ENCODE data around the gene TFAP2D.

The TFAP2D gene

DNA sequence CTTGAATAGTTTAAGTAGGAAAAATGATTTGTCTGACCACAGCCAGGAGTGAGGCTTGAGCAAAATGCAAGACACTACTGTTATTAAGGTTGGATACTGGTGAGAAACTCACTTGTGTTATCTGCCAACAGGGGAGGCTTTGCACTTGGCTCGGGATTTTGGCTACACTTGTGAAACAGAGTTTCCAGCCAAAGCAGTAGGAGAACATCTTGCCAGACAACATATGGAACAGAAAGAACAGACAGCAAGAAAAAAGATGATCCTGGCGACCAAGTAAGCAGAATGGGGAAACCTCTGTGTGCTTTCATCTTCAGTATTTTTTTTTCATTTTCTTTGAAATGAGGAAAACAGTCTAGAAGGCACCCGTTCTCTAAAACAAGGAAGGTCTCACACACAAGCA lies 31.6 kb downstream of the TFAP2D start:
- Mint-ChIP-seq H3K36me3 (ENCODE audit: low read depth) (no peaks in the 10 kb centered on the region), H3K9me3 (no peaks in the 10 kb centered on the region), H3K27me3 (ENCODE audit: low read depth, poor library complexity) (peaks cover 3% of the 10 kb centered on the region), H3K4me1 (no peaks in the 10 kb centered on the region), H3K4me3 (no peak overlapping the region), H3K27ac (no peak overlapping the region)
- DNase-seq, result no peak
- TF ChIP-seq, protein P1, sequence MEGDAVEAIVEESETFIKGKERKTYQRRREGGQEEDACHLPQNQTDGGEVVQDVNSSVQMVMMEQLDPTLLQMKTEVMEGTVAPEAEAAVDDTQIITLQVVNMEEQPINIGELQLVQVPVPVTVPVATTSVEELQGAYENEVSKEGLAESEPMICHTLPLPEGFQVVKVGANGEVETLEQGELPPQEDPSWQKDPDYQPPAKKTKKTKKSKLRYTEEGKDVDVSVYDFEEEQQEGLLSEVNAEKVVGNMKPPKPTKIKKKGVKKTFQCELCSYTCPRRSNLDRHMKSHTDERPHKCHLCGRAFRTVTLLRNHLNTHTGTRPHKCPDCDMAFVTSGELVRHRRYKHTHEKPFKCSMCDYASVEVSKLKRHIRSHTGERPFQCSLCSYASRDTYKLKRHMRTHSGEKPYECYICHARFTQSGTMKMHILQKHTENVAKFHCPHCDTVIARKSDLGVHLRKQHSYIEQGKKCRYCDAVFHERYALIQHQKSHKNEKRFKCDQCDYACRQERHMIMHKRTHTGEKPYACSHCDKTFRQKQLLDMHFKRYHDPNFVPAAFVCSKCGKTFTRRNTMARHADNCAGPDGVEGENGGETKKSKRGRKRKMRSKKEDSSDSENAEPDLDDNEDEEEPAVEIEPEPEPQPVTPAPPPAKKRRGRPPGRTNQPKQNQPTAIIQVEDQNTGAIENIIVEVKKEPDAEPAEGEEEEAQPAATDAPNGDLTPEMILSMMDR (IDR thresholded peaks at IDR 0.05), result no peak

DNA sequence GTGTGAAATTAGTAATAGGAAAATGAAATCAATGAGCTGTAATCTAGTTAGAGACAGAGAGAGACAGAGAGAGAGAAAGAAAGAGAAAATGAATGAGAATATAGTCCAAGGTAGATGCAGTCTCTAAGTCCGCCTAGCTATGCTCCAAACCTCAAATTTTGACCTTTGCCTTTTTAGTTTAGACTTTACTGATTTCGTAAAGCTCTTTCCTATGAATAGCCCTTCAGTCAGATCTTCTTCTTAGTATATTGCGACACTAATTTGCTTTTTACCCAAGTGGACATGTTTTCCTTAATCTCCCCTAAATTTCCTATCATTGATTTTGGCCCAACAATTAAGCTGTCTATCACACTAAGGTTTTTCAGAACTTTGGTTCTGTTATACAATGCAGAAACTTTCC lies 49.5 kb downstream of the TFAP2D start:
- TF ChIP-seq, protein P1 (IDR thresholded peaks at IDR 0.05), result no peak
- Mint-ChIP-seq H3K4me3 (no peak overlapping the region), H3K27ac (no peak overlapping the region), H3K36me3 (ENCODE audit: low read depth) (no peaks in the 10 kb centered on the region), H3K9me3 (peaks cover 8% of the 10 kb centered on the region), H3K27me3 (ENCODE audit: low read depth, poor library complexity) (peaks cover 6% of the 10 kb centered on the region), H3K4me1 (no peaks in the 10 kb centered on the region)
- no peak for DNase-seq

DNA sequence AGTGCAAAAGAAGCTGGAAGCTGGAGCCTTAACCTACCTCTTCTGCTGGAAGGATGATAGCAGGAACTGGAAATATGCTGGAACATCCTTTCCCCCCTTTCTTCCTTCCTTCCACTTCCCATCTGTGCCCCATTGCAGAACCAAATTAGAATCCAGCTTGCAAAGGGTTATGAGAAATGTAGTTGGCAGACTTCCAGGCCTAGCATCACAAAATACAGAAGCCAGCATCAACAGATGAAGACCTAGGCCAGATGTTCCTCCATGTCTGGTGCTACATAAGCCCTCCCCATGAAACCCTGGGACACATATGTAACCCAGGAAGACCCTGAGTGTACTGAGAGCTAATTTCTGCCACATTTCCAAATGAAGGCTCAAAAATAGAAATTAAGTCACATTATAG lies 65.4 kb downstream of the TFAP2D start:
- H3K36me3 Mint-ChIP-seq (ENCODE audit: low read depth), result no peaks in the 10 kb centered on the region
- no peaks in the 10 kb centered on the region for H3K4me1 Mint-ChIP-seq
- TF ChIP-seq, protein P1 (IDR thresholded peaks at IDR 0.05), result no peak
- no peak overlapping the region for H3K27ac Mint-ChIP-seq
- no peak for DNase-seq
- H3K27me3 Mint-ChIP-seq (ENCODE audit: low read depth, poor library complexity), result peaks cover 6% of the 10 kb centered on the region
- H3K9me3 Mint-ChIP-seq, result no peaks in the 10 kb centered on the region
- H3K4me3 Mint-ChIP-seq, result no peak overlapping the region

DNA sequence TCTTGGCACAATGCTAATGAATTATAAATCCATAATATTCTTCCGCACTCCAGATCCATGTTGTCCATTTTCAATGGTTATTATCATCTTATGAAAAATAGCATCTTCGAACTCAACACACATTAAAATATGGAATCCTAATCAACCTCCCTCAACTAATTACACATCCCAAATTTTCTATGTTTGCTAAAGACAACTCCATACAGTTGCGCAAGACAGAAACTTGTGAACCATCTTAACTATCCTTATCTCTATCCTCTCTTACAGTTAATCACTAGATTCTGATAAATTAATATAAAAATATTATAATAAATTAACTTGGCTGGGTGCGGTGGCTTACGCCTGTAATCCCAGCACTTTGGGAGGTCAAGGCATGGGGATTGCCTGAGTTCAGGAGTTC lies 67.1 kb downstream of the TFAP2D start:
- no peak for DNase-seq
- H3K9me3 Mint-ChIP-seq, result no peaks in the 10 kb centered on the region
- no peak overlapping the region for H3K4me3 Mint-ChIP-seq
- no peak overlapping the region for H3K27ac Mint-ChIP-seq
- peaks cover 6% of the 10 kb centered on the region for H3K27me3 Mint-ChIP-seq (ENCODE audit: low read depth, poor library complexity)
- TF ChIP-seq, protein P1 (IDR thresholded peaks at IDR 0.05), result no peak
- no peaks in the 10 kb centered on the region for H3K36me3 Mint-ChIP-seq (ENCODE audit: low read depth)
- H3K4me1 Mint-ChIP-seq, result no peaks in the 10 kb centered on the region

DNA sequence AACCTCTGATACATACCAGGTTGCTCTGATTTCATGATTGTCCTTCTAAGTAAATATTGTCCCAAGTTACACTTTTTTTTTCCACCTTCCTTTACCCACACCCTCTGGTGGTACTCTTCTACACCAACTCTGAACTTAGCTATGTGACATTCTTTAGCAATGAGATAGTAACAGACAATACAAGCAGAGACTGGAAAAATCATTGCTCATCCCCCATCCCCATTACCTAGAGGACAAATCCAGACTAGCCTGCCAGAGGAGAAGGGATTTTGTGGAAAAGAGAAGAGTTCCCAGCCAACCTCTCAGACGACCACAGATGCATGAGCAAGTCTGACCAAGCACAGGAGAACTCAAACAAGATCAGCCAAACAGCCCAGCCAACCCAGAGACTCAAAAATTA lies 72.6 kb downstream of the TFAP2D start:
- no peak overlapping the region for H3K27ac Mint-ChIP-seq
- no peaks in the 10 kb centered on the region for H3K4me1 Mint-ChIP-seq
- H3K4me3 Mint-ChIP-seq, result no peak overlapping the region
- H3K9me3 Mint-ChIP-seq, result no peaks in the 10 kb centered on the region
- H3K36me3 Mint-ChIP-seq (ENCODE audit: low read depth), result no peaks in the 10 kb centered on the region
- DNase-seq, result no peak
- TF ChIP-seq, protein P1 (IDR thresholded peaks at IDR 0.05), result no peak
- no peaks in the 10 kb centered on the region for H3K27me3 Mint-ChIP-seq (ENCODE audit: low read depth, poor library complexity)

DNA sequence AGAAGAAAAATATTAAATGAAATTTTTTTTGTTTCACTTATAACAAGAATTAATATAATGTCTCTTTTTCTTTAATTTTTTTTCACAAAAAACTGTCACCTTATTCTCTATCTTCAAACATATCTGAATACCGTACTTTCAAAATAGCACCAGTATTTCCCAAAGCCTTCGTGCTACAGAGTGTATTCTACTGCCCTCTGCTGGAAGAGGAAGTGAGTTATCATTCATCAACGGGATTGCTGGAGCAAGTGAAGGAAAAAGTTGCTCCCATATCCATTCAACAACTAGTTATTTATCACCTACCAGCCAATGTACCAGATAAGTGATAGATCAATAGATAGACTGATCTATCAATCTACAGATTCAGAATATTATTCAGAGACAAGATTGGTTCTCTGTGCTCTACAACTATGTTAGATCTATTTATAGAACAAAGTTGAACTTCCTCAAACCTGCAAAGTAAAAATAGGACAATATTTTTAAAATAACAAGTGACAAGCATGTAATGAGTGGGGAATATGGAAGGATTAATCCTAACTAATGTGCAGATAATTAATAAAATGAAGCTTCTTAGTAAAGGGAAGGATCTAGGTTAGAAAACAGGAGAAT lies 78.7 kb downstream of the TFAP2D start:
- TF ChIP-seq, protein P1 (IDR thresholded peaks at IDR 0.05), result peak; percentile 78
- Mint-ChIP-seq H3K4me3 (no peak overlapping the region), H3K27me3 (ENCODE audit: low read depth, poor library complexity) (peaks cover 15% of the 10 kb centered on the region), H3K36me3 (ENCODE audit: low read depth) (no peaks in the 10 kb centered on the region), H3K4me1 (no peaks in the 10 kb centered on the region), H3K27ac (no peak overlapping the region), H3K9me3 (no peaks in the 10 kb centered on the region)
- peak; percentile 29 for DNase-seq
